Keratinocyte (primary cell): Measurements from ENCODE around the gene BLOC1S6. TPM values are rescaled to one million over a fixed set of nuclear protein-coding genes. Genes with fewer than 3 reads are reported as not detected.

Source experiments
- DNase-seq: peaks from one replicate; pipeline ENCODE4 v3.0.0-alpha.2; 2011; ENCODE audit warnings: low read depth, missing footprints, low spot score
- FAIRE-seq: peaks from 2 replicates; lab custom pipeline; 2011; peaks lifted over from hg19 to GRCh38; lab: Jason Lieb, UNC
- H2AFZ ChIP-seq: 2 replicates; pipeline ENCODE4 v1.6.0; 2012; ENCODE audit warnings: low read length, control low read depth, inconsistent platforms; ENCODE audit not compliant: control insufficient read depth
- H3K27ac ChIP-seq: 2 replicates; pipeline ENCODE4 v1.5.1; 2011; ENCODE audit warnings: low read length; ENCODE audit not compliant: control insufficient read depth, insufficient read depth
- H3K27me3 ChIP-seq: 3 replicates; pipeline ENCODE4 v1.6.0; 2011; ENCODE audit warnings: low read length; ENCODE audit not compliant: control insufficient read depth, insufficient read depth; ENCODE audit errors: extremely low read depth
- H3K36me3 ChIP-seq, 2 experiments: 2 replicates in 1 of 2; 3 replicates in 1 of 2; pipeline ENCODE4 v1.5.1; 2011; ENCODE audit warnings: low read length in 2 of 2, mild to moderate bottlenecking in 1 of 2; ENCODE audit not compliant: control insufficient read depth in 2 of 2, insufficient read depth in 2 of 2; ENCODE audit errors: extremely low read depth in 1 of 2
- H3K4me1 ChIP-seq: 3 replicates; pipeline ENCODE4 v1.5.1; 2011; ENCODE audit warnings: low read length; ENCODE audit not compliant: control insufficient read depth, insufficient read depth; ENCODE audit errors: extremely low read depth
- H3K4me2 ChIP-seq: 3 replicates; pipeline ENCODE4 v1.6.0; 2011; ENCODE audit warnings: low read depth, low read length; ENCODE audit not compliant: control insufficient read depth, insufficient read depth; ENCODE audit errors: extremely low read depth
- H3K4me3 ChIP-seq, 3 experiments: fragments of 200-600 bp in 1 of 3; sonication (generic) in 1 of 3; 2 replicates in 2 of 3; 3 replicates in 1 of 3; pipeline ENCODE4 v1.5.1; 2011 to 2016; ENCODE audit warnings: low read length in 3 of 3, mild to moderate bottlenecking in 3 of 3, control low read depth in 2 of 3, inconsistent platforms in 1 of 3, low read depth in 1 of 3, mixed read lengths in 1 of 3, mixed run types in 1 of 3, moderate library complexity in 1 of 3; ENCODE audit not compliant: control insufficient read depth in 2 of 3, insufficient read depth in 2 of 3; ENCODE audit errors: extremely low read depth in 1 of 3
- H3K79me2 ChIP-seq: 2 replicates; pipeline ENCODE4 v1.6.0; 2012; ENCODE audit warnings: low read length; ENCODE audit not compliant: control insufficient read depth, insufficient read depth
- H3K9ac ChIP-seq: 3 replicates; pipeline ENCODE4 v1.6.0; 2011; ENCODE audit warnings: low read length; ENCODE audit not compliant: control insufficient read depth, insufficient read depth; ENCODE audit errors: extremely low read depth
- H3K9me1 ChIP-seq: 3 replicates; pipeline ENCODE4 v1.6.0; 2011; ENCODE audit warnings: low read length; ENCODE audit not compliant: control insufficient read depth, insufficient read depth; ENCODE audit errors: extremely low read depth
- H3K9me3 ChIP-seq: 2 replicates; pipeline ENCODE4 v1.5.1; 2012; ENCODE audit warnings: low read depth, low read length; ENCODE audit not compliant: control insufficient read depth
- H4K20me1 ChIP-seq: 3 replicates; pipeline ENCODE4 v1.6.0; 2011; ENCODE audit warnings: low read length; ENCODE audit not compliant: control insufficient read depth, insufficient read depth; ENCODE audit errors: extremely low read depth
- EZH2 ChIP-seq: IDR thresholded peaks from one replicate; pipeline ENCODE4 v1.6.1; 2012; ENCODE audit warnings: inconsistent platforms, mild to moderate bottlenecking, low read length, moderate library complexity
- dilution Hi-C: fragments of 300-500 bp; cut with MboI; formaldehyde crosslinking; loops from one replicate; pipeline ENCODE4 v1.7.0; 2020; ENCODE audit warnings: low sequenced_read_pairs; ENCODE audit not compliant: extremely low pct_ligation_motif_present
- polyA plus RNA-seq, 5 experiments: library from polyadenylated mRNA; depleted of rRNA in 3 of 5; stranded (reverse) in 3 of 5; stranded (forward) in 1 of 5; unstranded in 1 of 5; fragments of >200 nt; gene quantifications; 1 replicate in 1 of 5; 2 replicates in 3 of 5; 3 replicates in 1 of 5; pipeline versions ENCODE4 v1.2.1 to v1.2.3, GENCODE V29; 2011 to 2012; ENCODE audit warnings: missing spikeins in 2 of 5, low read depth in 1 of 5, low replicate concordance in 1 of 5
- TF ChIP-seq, protein P1 (sequence below), 3 experiments: IDR thresholded peaks in 1 of 3; conservative IDR thresholded peaks in 1 of 3; optimal IDR thresholded peaks in 1 of 3; 2 replicates in 2 of 3; 3 replicates in 1 of 3; pipeline versions ENCODE3 to v1.5.1; 2011; ENCODE audit warnings: low read length in 3 of 3, mild to moderate bottlenecking in 3 of 3, moderate library complexity in 2 of 3, control low read depth in 1 of 3, inconsistent platforms in 1 of 3; ENCODE audit not compliant: insufficient read depth in 2 of 3; ENCODE audit errors: extremely low read depth in 1 of 3

The BLOC1S6 gene
- polyA plus RNA-seq, 1 donor (not counting 4 experiments of a cell fraction or from before 2014, with no cell fraction given): 15.5 TPM

DNA sequence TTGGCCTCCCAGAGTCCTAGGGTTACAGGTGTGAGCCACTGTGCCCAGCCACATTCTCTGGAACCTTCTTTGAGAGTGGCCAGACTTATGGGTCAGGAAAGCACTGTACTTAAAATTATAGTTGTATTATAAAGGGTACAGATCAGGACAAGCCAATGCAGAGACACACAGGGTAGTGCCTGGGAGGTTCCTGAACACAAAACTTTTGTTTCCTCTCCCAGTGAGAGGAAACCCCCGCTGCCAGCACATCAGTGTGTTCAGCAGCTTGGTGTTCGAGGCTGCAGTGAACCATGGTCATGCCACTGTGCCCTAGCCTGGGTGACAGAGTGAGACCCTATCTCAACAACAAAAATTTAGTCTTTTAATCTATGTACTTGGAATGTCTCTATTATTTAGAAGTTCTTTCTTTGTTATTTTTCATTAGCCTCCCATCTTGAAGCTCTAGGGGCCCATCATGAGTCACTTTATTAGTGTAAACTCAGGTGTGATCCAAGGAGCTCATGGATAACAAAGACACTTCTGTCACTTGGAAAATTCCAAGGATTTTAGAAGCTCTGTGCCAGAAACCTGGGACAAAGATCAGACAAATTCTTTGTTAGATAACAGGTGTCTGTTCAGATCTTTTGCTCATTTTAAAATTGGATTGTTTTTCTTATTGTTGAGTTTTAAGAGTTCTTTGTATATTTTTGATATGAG lies 7.8 kb downstream of the BLOC1S6 start:
- H3K4me2 ChIP-seq: no peak overlapping the region
- no peak overlapping the region for H3K27ac ChIP-seq
- H3K9me1 ChIP-seq: no peaks in the 10 kb centered on the region
- H3K9me3 ChIP-seq: no peaks in the 10 kb centered on the region
- peaks cover 10% of the 10 kb centered on the region for H3K79me2 ChIP-seq
- DNase-seq (no peak), FAIRE-seq (no peak)
- H3K36me3 ChIP-seq: peaks cover 0 to 2% of the 10 kb centered on the region in 2 experiments
- H3K4me3 ChIP-seq: no peak overlapping the region
- H2AFZ ChIP-seq: no peak overlapping the region
- dilution Hi-C loops: no loop called here
- H3K4me1 ChIP-seq: no peaks in the 10 kb centered on the region
- H3K9ac ChIP-seq: no peak overlapping the region
- H3K27me3 ChIP-seq: no peaks in the 10 kb centered on the region
- TF ChIP-seq, protein P1, sequence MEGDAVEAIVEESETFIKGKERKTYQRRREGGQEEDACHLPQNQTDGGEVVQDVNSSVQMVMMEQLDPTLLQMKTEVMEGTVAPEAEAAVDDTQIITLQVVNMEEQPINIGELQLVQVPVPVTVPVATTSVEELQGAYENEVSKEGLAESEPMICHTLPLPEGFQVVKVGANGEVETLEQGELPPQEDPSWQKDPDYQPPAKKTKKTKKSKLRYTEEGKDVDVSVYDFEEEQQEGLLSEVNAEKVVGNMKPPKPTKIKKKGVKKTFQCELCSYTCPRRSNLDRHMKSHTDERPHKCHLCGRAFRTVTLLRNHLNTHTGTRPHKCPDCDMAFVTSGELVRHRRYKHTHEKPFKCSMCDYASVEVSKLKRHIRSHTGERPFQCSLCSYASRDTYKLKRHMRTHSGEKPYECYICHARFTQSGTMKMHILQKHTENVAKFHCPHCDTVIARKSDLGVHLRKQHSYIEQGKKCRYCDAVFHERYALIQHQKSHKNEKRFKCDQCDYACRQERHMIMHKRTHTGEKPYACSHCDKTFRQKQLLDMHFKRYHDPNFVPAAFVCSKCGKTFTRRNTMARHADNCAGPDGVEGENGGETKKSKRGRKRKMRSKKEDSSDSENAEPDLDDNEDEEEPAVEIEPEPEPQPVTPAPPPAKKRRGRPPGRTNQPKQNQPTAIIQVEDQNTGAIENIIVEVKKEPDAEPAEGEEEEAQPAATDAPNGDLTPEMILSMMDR (optimal IDR thresholded peaks at IDR 0.05 in 1 of 3, IDR thresholded peaks at IDR 0.05 in 1 of 3, conservative IDR thresholded peaks at IDR 0.05 in 1 of 3; ENCODE audit: extremely low read depth in 1 of 3, insufficient read depth in 2 of 3, low read length in 3 of 3): no peak
- no peak for TF ChIP-seq EZH2
- no peaks in the 10 kb centered on the region for H4K20me1 ChIP-seq

DNA sequence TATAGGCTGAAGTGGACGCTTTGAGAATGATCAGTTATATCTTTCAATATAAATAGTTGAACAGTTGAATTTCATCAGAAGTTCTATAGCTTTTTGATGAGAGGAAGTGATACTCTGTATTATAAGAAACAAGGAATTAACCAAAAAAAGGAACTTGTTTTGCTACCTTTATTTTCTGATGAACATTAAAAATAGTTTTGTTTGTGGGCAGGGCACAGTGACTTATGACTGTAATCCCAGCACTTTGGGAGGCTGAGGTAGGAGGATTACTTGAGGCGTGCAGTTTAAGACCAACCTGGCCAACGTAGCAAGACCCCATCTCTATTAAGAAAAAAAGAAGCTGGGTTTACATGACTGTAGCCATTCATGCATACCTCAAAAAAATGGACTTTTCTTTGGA lies 16.7 kb downstream of the BLOC1S6 start:
- TF ChIP-seq EZH2: no peak
- TF ChIP-seq, protein P1 (optimal IDR thresholded peaks at IDR 0.05 in 1 of 3, IDR thresholded peaks at IDR 0.05 in 1 of 3, conservative IDR thresholded peaks at IDR 0.05 in 1 of 3; ENCODE audit: extremely low read depth in 1 of 3, insufficient read depth in 2 of 3, low read length in 3 of 3): no peak
- Histone ChIP-seq H2AFZ (no peak overlapping the region), H3K27me3 (no peaks in the 10 kb centered on the region), H4K20me1 (no peaks in the 10 kb centered on the region), H3K4me1 (no peaks in the 10 kb centered on the region), H3K9ac (no peak overlapping the region), H3K79me2 (no peaks in the 10 kb centered on the region), H3K9me1 (no peaks in the 10 kb centered on the region), H3K27ac (no peak overlapping the region), H3K4me3 (no peak overlapping the region), H3K36me3 (peaks cover 0 to 6% of the 10 kb centered on the region in 2 experiments), H3K4me2 (no peak overlapping the region), H3K9me3 (no peaks in the 10 kb centered on the region)
- dilution Hi-C loops: no loop called here
- FAIRE-seq (no peak), DNase-seq (no peak)
